Measurements from ENCODE around the gene MAPK10. TPM values are rescaled to one million over a fixed set of nuclear protein-coding genes. Genes with fewer than 3 reads are reported as not detected.
"Not testable (repeated sequence)": the region's sequence is repeated elsewhere in the genome, so short reads cannot be mapped to it uniquely, and the experiment has no call there.

MAPK10 gene
- total RNA-seq, 4 donors from 2014 or later: 2.0 to 16.8 (median 4.1) TPM

DNA sequence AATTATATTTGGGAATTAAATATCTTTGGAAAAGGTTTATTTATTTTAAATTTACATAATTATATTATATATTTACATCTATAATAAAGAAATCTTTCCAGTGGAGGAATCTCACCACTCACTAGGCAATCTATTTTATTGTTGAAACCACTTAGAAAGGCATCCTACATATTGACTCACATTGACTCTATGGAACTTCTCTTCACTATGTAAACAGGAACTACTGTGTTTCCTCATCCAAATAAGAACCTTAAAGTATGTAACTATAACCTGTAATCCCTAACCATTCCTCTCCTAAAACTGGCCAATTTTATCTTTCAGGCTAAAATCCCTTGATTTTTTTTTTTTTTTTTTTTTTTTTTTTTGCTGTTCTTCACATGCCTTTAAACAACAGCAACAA, 268.7 kb downstream of the MAPK10 start:
- Histone ChIP-seq H3K4me1 (no peaks in the 10 kb centered on the region), H3K27me3 (no peaks in the 10 kb centered on the region), H3K9me3 (no peaks in the 10 kb centered on the region), H3K4me3 (no peak overlapping the region), H3K27ac (no peak overlapping the region), H3K36me3 (no peaks in the 10 kb centered on the region)
- DNase-seq (ENCODE audit: low spot score in 2 of 2): no peak
- no peak for TF ChIP-seq POLR2AphosphoS5 (IDR thresholded peaks at IDR 0.05)
- TF ChIP-seq CTCF (IDR thresholded peaks at IDR 0.05): no peak
- no peak for TF ChIP-seq EP300 (IDR thresholded peaks at IDR 0.05)
- TF ChIP-seq POLR2A (IDR thresholded peaks at IDR 0.05): no peak

DNA sequence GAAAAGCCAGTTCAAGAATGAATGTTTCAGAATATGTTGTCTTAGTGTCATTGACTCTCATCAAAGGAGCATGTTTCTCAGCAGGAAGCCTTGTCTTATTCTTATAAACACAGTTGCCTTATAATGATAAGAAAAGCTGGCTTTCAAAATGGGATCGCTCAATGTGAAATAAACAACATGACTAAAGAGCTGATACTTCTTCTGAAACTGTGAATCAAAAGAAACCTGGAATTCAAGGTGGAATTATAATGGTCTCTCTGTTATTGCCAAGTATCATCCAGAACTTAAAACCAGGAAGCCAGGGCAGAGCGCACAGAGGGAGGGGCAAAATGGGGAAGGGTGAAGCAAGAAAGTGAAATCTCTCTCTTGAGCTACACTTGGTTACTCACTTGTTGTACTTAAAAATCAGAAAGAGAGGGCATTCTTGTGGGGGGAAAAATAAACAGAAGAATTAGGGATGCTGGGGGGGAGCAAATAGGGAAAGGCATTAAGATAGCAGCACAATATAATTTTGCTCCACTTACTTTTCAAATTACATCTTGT, 270.0 kb downstream of the MAPK10 start:
- Histone ChIP-seq H3K27me3 (no peaks in the 10 kb centered on the region), H3K9me3 (no peaks in the 10 kb centered on the region), H3K36me3 (no peaks in the 10 kb centered on the region), H3K27ac (no peak overlapping the region), H3K4me1 (no peaks in the 10 kb centered on the region), H3K4me3 (no peak overlapping the region)
- no peak for DNase-seq (ENCODE audit: low spot score in 2 of 2)
- 93% methylated on average over 2 of the region's 2 CpGs for WGBS
- TF ChIP-seq CTCF (IDR thresholded peaks at IDR 0.05): no peak
- TF ChIP-seq POLR2A (IDR thresholded peaks at IDR 0.05): no peak

GRCh38 chr4:86089053-86089452, 270.8 kb downstream of the MAPK10 start:
- Histone ChIP-seq H3K9me3 (no peaks in the 10 kb centered on the region), H3K4me3 (no peak overlapping the region), H3K27ac (no peak overlapping the region), H3K36me3 (no peaks in the 10 kb centered on the region), H3K4me1 (no peaks in the 10 kb centered on the region), H3K27me3 (no peaks in the 10 kb centered on the region)
- DNase-seq (ENCODE audit: low spot score in 2 of 2): no peak
- no peak for TF ChIP-seq POLR2A (IDR thresholded peaks at IDR 0.05)
- TF ChIP-seq EP300 (IDR thresholded peaks at IDR 0.05): no peak
- TF ChIP-seq CTCF (IDR thresholded peaks at IDR 0.05): no peak
- no peak for TF ChIP-seq POLR2AphosphoS5 (IDR thresholded peaks at IDR 0.05)
- WGBS: 91% methylated on average over 1 of the region's 1 CpG

DNA sequence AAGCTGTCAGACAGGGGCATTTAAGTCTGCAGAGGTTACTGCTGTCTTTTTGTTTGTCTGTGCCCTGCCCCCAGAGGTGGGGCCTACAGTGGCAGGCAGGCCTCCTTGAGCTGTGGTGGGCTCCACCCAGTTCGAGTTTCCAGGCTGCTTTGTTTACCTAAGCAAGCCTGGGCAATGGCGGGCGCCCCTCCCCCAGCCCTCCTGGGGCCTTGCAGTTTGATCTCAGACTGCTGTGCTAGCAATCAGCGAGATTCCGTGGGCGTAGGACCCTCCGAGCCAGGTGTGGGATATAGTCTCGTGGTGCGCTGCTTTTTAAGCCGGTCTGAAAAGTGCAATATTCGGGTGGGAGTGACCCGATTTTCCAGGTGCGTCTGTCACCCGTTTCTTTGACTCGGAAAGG, 284.1 kb downstream of the MAPK10 start:
- WGBS: 96% methylated on average over 11 of the region's 15 CpGs
- H3K27ac ChIP-seq; H3K36me3 ChIP-seq; H3K4me3 ChIP-seq; DNase-seq (ENCODE audit: low spot score in 2 of 2); H3K4me1 ChIP-seq; H3K9me3 ChIP-seq; H3K27me3 ChIP-seq: not testable (repeated sequence)

- 89% methylated on average over 1 of the region's 1 CpG for WGBS
- no peaks in the 10 kb centered on the region for H3K9me3 ChIP-seq
- H3K27me3 ChIP-seq: no peaks in the 10 kb centered on the region
- DNase-seq (ENCODE audit: low spot score in 2 of 2): no peak
- no peaks in the 10 kb centered on the region for H3K4me1 ChIP-seq
- H3K36me3 ChIP-seq: no peaks in the 10 kb centered on the region
- no peak overlapping the region for H3K27ac ChIP-seq
- no peak overlapping the region for H3K4me3 ChIP-seq
- TF ChIP-seq POLR2A (IDR thresholded peaks at IDR 0.05) (no peak), POLR2AphosphoS5 (IDR thresholded peaks at IDR 0.05) (no peak), EP300 (IDR thresholded peaks at IDR 0.05) (no peak), CTCF (IDR thresholded peaks at IDR 0.05) (no peak)
These were observed 299.5 kb downstream of the MAPK10 start for GRCh38 chr4:86060341-86060740.

DNA sequence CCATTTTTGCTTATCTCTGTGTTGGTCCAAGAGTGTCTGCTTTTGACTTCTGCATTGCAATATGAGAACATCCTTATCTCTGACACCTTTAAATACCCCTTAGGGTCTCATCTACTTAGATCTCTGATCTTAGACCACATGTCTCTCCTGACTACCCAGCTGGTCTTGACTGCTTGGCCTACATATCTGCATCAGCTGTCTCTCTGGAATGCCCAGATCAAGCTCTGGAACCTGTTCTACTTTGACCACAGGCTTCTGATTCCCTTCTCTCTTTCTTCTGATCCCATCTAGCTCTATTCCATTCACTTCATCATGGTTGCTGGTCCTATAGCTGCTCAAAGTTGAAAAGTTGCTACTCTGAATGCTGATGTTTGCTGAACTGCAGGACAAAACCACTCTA, 301.2 kb downstream of the MAPK10 start:
- Histone ChIP-seq H3K4me1 (no peaks in the 10 kb centered on the region), H3K9me3 (no peaks in the 10 kb centered on the region), H3K4me3 (no peak overlapping the region), H3K27me3 (no peaks in the 10 kb centered on the region), H3K27ac (no peak overlapping the region), H3K36me3 (no peaks in the 10 kb centered on the region)
- no peak for DNase-seq (ENCODE audit: low spot score in 2 of 2)
- TF ChIP-seq EP300 (IDR thresholded peaks at IDR 0.05) (no peak), CTCF (IDR thresholded peaks at IDR 0.05) (no peak)
